H7 (cell line): Measurements from ENCODE around the gene ABCC3. TPM values are rescaled to one million over a fixed set of nuclear protein-coding genes. Genes with fewer than 3 reads are reported as not detected.

ENCODE experiments used
- DNase-seq: peaks from one replicate; pipeline ENCODE4 v3.0.0; 2012
- H3K27me3 ChIP-seq: 2 replicates; pipeline ENCODE4 v1.6.0; 2011; ENCODE audit warnings: mild to moderate bottlenecking, low read length; ENCODE audit not compliant: control insufficient read depth, insufficient read depth
- H3K36me3 ChIP-seq: replicated peaks from 2 replicates; pipeline ENCODE4 v1.5.1; 2011; ENCODE audit warnings: low read length; ENCODE audit not compliant: control insufficient read depth, insufficient read depth
- H3K4me3 ChIP-seq: 2 replicates; pipeline ENCODE4 v1.5.1; 2011; ENCODE audit warnings: low read depth, mild to moderate bottlenecking, control low read depth, low read length, moderate library complexity; ENCODE audit not compliant: insufficient read depth
- total RNA-seq: library from RNA; depleted of rRNA; stranded (reverse); fragments of >200 nt; shearing (Covaris generic); gene quantifications from 2 replicates; pipeline ENCODE4 v1.2.3, GENCODE V29; 2014; rRNA removed

Gene ABCC3, protein sequence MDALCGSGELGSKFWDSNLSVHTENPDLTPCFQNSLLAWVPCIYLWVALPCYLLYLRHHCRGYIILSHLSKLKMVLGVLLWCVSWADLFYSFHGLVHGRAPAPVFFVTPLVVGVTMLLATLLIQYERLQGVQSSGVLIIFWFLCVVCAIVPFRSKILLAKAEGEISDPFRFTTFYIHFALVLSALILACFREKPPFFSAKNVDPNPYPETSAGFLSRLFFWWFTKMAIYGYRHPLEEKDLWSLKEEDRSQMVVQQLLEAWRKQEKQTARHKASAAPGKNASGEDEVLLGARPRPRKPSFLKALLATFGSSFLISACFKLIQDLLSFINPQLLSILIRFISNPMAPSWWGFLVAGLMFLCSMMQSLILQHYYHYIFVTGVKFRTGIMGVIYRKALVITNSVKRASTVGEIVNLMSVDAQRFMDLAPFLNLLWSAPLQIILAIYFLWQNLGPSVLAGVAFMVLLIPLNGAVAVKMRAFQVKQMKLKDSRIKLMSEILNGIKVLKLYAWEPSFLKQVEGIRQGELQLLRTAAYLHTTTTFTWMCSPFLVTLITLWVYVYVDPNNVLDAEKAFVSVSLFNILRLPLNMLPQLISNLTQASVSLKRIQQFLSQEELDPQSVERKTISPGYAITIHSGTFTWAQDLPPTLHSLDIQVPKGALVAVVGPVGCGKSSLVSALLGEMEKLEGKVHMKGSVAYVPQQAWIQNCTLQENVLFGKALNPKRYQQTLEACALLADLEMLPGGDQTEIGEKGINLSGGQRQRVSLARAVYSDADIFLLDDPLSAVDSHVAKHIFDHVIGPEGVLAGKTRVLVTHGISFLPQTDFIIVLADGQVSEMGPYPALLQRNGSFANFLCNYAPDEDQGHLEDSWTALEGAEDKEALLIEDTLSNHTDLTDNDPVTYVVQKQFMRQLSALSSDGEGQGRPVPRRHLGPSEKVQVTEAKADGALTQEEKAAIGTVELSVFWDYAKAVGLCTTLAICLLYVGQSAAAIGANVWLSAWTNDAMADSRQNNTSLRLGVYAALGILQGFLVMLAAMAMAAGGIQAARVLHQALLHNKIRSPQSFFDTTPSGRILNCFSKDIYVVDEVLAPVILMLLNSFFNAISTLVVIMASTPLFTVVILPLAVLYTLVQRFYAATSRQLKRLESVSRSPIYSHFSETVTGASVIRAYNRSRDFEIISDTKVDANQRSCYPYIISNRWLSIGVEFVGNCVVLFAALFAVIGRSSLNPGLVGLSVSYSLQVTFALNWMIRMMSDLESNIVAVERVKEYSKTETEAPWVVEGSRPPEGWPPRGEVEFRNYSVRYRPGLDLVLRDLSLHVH (N-terminal part only)
- total RNA-seq: 0.33 and 0.48 TPM in 2 replicates

DNA sequence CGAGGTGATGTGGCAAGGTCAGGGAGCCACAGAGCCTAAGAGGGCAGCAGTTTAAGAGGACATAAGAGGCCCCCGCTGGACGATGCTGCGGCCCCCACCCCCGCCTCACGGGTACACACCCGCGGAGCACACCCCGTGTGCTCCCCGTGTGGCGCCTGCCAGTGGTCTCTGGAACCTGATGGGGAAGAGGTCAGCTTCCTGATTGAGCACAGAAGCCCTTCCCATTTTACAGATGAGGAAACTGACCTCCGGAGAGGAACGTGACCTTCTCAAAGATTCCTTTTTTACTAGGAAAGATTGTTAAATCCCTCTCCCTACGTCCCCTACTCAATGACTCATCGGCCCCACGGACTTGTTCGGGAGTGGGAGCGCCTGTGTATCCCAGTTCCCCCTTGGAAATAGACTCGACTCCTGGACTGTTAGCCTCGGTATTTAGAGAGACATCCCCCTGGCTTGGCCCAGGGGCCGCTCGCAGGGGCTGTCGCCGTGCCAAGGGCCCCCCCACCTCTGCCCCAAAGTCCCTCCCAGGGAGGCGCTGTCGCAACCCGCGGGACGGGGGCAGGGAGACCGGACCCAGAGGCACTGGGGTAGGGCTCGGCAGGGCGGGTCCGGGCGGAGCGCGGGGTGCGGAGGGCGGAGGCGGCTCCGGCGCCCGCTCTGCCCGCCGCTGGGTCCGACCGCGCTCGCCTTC is at the start of gene ABCC3:
TSS of gene ABCC3 (plus strand) at position 658 of the 691 bp plus-strand sequence. CDS start 56 bp downstream, outside the sequence.
- DNase-seq: peak; percentile 92
- H3K4me3 ChIP-seq: peak within 1 kb of the TSS; percentile 44
- peaks cover 48% of the 10 kb centered on the region for H3K27me3 ChIP-seq
- no peaks in the 10 kb centered on the region for H3K36me3 ChIP-seq

DNA sequence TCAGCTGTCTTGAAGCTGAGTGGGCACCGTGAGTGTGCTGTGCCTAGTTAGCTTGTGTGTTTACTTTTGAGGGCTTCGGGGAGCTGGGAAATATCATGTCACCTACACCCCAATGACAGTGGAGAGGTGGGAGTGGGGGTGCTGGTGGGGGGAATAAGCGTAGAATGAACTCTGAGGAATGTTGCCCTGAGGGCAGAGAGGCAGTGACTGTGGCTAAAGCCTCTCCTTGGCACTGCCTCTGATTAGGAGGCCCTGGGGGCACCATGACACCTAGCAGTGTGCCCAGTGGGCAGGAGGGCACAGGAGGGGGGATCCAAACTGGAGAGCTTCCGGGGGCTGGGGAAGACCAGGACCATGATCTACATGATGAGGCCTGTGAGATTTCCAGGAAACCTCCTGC is 49.3 kb upstream of the ABCC3 start:
- Histone ChIP-seq H3K27me3 (no peaks in the 10 kb centered on the region; the same call in 1 of the 2 replicates), H3K36me3 (no peaks in the 10 kb centered on the region), H3K4me3 (no peak overlapping the region)
- no peak for DNase-seq

DNA sequence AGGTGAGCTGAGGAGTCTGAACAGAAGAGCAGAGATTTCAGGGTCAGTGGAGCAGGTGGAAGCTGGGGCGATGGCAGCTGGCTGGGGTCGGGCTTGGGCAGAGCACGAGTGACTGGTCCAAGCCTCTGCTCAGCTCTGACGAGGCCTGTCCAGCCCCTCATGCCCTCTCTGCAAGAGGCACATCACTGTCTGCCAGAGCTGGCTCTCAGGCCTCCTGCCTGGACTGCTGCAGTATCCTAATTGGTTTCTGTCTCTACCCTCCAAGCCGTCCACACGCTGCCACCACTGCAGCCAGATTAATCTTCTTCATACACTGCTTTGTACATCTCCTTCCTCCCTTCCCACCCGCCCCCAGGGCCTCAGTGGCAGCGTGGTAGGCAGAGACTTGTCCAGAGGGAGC is 48.8 kb upstream of the ABCC3 start:
- H3K4me3 ChIP-seq: no peak overlapping the region
- H3K36me3 ChIP-seq: no peaks in the 10 kb centered on the region
- DNase-seq: no peak
- no peaks in the 10 kb centered on the region; the same call in 1 of the 2 replicates for H3K27me3 ChIP-seq

- DNase-seq: no peak
- Histone ChIP-seq H3K4me3 (no peak overlapping the region), H3K27me3 (no peaks in the 10 kb centered on the region; the same call in 1 of the 2 replicates), H3K36me3 (no peaks in the 10 kb centered on the region)
These were observed 48.0 kb upstream of the ABCC3 start for GRCh38 chr17:50586421-50587247.

- Histone ChIP-seq H3K4me3 (no peak overlapping the region), H3K36me3 (no peaks in the 10 kb centered on the region), H3K27me3 (no peaks in the 10 kb centered on the region; the same call in 1 of the 2 replicates)
- no peak for DNase-seq
These were observed 47.1 kb upstream of the ABCC3 start for GRCh38 chr17:50587571-50587970.

- no peak for DNase-seq
- Histone ChIP-seq H3K36me3 (no peaks in the 10 kb centered on the region), H3K27me3 (no peaks in the 10 kb centered on the region; the same call in 1 of the 2 replicates), H3K4me3 (no peak overlapping the region)
These were observed 46.2 kb upstream of the ABCC3 start for GRCh38 chr17:50588391-50589049.

DNA sequence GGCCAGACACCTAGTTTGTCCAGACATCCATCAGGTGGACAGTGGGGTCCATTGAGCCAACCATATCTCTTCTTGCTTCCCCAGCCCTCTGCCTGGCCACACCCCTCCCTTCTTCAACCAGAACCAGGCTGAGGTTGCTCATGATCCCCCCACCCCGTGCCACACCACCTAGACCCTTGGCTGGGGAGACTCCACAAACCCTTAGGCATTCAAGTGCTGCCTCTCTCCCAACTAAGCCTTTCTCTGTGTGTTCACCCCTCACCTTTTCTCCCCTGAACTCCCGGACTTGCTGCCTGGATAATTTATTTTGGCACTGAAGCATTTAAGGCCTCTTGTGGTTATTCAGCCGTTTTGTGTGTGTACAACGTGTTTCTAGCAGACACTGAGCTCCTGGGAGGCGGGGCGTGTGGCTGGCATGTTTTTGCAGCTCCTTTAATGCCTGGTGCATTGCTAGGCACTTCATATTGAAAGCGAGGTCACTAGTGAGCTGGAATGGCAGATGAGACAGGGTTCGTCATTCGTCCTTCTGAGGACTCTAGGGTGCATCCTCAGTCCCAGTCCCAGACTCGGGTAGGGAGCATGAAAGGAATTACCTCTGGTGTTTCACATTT is 45.5 kb upstream of the ABCC3 start:
- H3K36me3 ChIP-seq: no peaks in the 10 kb centered on the region
- H3K27me3 ChIP-seq: no peaks in the 10 kb centered on the region; the same call in 1 of the 2 replicates
- no peak overlapping the region for H3K4me3 ChIP-seq
- DNase-seq: no peak

DNA sequence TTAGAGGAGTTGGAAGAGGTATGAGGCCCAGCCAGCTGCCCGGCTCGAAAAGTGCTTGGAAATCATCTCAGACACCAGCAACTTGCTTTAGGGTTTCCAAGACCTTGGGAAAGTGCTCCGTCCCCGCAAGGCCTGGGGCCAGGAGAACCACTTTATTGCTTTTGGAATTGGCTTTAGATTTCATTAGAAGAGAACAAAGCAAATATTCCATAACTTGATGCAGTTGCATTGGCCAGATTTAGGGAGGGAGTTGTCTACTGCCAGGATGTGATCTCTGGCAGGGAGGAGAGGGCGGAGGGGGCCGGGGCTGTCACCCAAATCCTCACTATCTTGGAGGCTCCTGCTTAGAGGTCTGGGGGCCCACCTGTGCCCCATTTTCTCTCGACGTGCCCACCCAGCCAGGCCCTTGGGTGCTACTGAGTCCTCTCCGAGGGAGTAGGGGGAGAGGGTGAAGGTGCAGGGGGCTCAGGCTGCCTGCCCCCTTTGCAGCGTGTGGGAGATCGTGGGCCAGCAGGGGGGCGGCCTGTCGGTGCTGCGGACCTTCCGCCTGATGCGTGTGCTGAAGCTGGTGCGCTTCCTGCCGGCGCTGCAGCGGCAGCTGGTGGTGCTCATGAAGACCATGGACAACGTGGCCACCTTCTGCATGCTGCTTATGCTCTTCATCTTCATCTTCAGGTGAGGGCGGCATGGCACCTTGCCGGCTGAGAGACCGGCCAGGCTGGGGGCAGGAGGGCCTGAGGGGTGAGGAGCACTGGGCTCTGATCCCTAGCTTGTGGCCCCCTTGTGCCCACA is 43.5 kb upstream of the ABCC3 start:
- H3K27me3 ChIP-seq: no peaks in the 10 kb centered on the region
- no peak for DNase-seq
- no peaks in the 10 kb centered on the region for H3K36me3 ChIP-seq
- H3K4me3 ChIP-seq: no peak overlapping the region

- peak; percentile 92 for DNase-seq
- no peaks in the 10 kb centered on the region for H3K36me3 ChIP-seq
- no peak overlapping the region for H3K4me3 ChIP-seq
- no peaks in the 10 kb centered on the region for H3K27me3 ChIP-seq
These were observed 41.4 kb upstream of the ABCC3 start for GRCh38 chr17:50593321-50593720.

GRCh38 chr17:50594128-50594823 is 40.4 kb upstream of the ABCC3 start:
- Histone ChIP-seq H3K4me3 (no peak overlapping the region), H3K27me3 (no peaks in the 10 kb centered on the region)
- DNase-seq: no peak

DNA sequence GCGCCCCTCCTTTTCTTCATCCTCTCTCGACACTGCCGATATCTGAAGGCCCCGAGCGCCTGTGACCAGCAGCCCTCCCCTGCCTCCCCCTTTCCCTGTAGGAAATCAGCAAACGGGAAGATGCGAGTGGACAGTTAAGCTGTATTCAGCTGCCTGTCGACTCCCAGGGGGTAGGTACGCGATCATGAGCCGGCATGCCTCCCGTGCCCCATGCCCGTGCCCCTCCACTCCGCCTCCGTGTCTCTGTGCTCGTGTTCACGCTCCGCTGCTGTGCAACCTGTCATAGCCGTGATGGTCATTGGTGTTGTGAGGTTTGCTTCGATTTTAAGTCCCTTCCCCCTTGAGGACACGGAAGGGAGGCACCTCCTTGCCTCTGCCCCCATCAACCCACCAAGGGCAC is 39.8 kb upstream of the ABCC3 start:
- no peak overlapping the region for H3K4me3 ChIP-seq
- DNase-seq: no peak
- no peaks in the 10 kb centered on the region for H3K36me3 ChIP-seq
- H3K27me3 ChIP-seq: no peaks in the 10 kb centered on the region

More at GRCh38 chr17:50594128-50594823, 40.4 kb upstream of the ABCC3 start:
- H3K36me3 ChIP-seq: no peaks in the 10 kb centered on the region
